Chondrocyte (in vitro differentiated cells): ENCODE results near the gene DPP4. TPM values are rescaled to one million over a fixed set of nuclear protein-coding genes. Genes with fewer than 3 reads are reported as not detected.
A peak's percentile ranks its signal among the peaks of the same experiment; 100 is the strongest.

Source experiments
- DNase-seq: peaks from one replicate; pipeline ENCODE4 v3.0.0; 2021; ENCODE audit warnings: mixed read lengths, low spot score
- H3K27ac Mint-ChIP-seq: one replicate; pipeline ENCODE4 v1.8.0; 2021; ENCODE audit warnings: mild to moderate bottlenecking, moderate library complexity, mixed read lengths; ENCODE audit not compliant: unreplicated experiment
- H3K27me3 Mint-ChIP-seq: 2 replicates; pipeline ENCODE4 v1.8.0; 2021; ENCODE audit warnings: low read depth, mixed read lengths
- H3K36me3 Mint-ChIP-seq: 2 replicates; pipeline ENCODE4 v1.8.0; 2021; ENCODE audit warnings: low read depth, mixed read lengths
- H3K4me1 Mint-ChIP-seq: 2 replicates; pipeline ENCODE4 v1.8.0; 2021; ENCODE audit warnings: low read depth, mild to moderate bottlenecking, mixed read lengths
- H3K4me3 Mint-ChIP-seq: one replicate; pipeline ENCODE4 v1.8.0; 2021; ENCODE audit warnings: mild to moderate bottlenecking, moderate library complexity, mixed read lengths; ENCODE audit not compliant: unreplicated experiment
- H3K9me3 Mint-ChIP-seq: 2 replicates; pipeline ENCODE4 v1.8.0; 2021; ENCODE audit warnings: low read depth, mixed read lengths
- CTCF ChIP-seq: fragments of 200-600 bp; sonication (generic); IDR thresholded peaks from 2 replicates; pipeline ENCODE4 v1.5.0; 2021; ENCODE audit warnings: antibody characterized with exemption, mild to moderate bottlenecking, moderate library complexity
- total RNA-seq: library from RNA; stranded (reverse); gene quantifications from 3 replicates; pipeline ENCODE4 v1.2.1, GENCODE V29; 2021

Gene DPP4
- total RNA-seq, 1 donor from 2014 or later = 0.42 TPM

- Mint-ChIP-seq H3K9me3 (peaks cover 15% of the 10 kb centered on the region), H3K27ac (no peak overlapping the region), H3K4me1 (peaks cover 31% of the 10 kb centered on the region), H3K4me3 (no peak overlapping the region), H3K27me3 (peaks cover 35% of the 10 kb centered on the region), H3K36me3 (no peaks in the 10 kb centered on the region)
- DNase-seq = no peak
- TF ChIP-seq CTCF = no peak
These were observed 1.1 kb upstream of the DPP4 start for GRCh38 chr2:162074928-162075688.

GRCh38 chr2:162074632-162074895 is 549 bp upstream of the DPP4 start:
- Mint-ChIP-seq H3K4me3 (peak overlapping the region; percentile 58), H3K27ac (no peak overlapping the region), H3K9me3 (peaks cover 10% of the 10 kb centered on the region), H3K27me3 (peaks cover 34% of the 10 kb centered on the region), H3K4me1 (peaks cover 32% of the 10 kb centered on the region), H3K36me3 (no peaks in the 10 kb centered on the region)
- no peak for DNase-seq
- no peak for TF ChIP-seq CTCF

- peak; percentile 58 for DNase-seq
- Mint-ChIP-seq H3K36me3 (no peaks in the 10 kb centered on the region), H3K9me3 (peaks cover 3% of the 10 kb centered on the region), H3K4me3 (peak overlapping the region; percentile 71), H3K4me1 (peaks cover 32% of the 10 kb centered on the region), H3K27me3 (peaks cover 34% of the 10 kb centered on the region), H3K27ac (no peak overlapping the region)
- TF ChIP-seq CTCF = no peak
These were observed 783 bp downstream of the DPP4 start for GRCh38 chr2:162072976-162073887.

- no peak for DNase-seq
- Mint-ChIP-seq H3K4me3 (no peak overlapping the region), H3K9me3 (no peaks in the 10 kb centered on the region), H3K36me3 (no peaks in the 10 kb centered on the region), H3K4me1 (peaks cover 32% of the 10 kb centered on the region), H3K27me3 (peaks cover 32% of the 10 kb centered on the region), H3K27ac (no peak overlapping the region)
- no peak for TF ChIP-seq CTCF
These were observed 1.8 kb downstream of the DPP4 start for GRCh38 chr2:162072181-162072702.

- Mint-ChIP-seq H3K4me1 (peaks cover 32% of the 10 kb centered on the region), H3K27me3 (peaks cover 27% of the 10 kb centered on the region), H3K4me3 (no peak overlapping the region), H3K27ac (no peak overlapping the region), H3K36me3 (no peaks in the 10 kb centered on the region), H3K9me3 (no peaks in the 10 kb centered on the region)
- no peak for DNase-seq
- no peak for TF ChIP-seq CTCF
These were observed 3.0 kb downstream of the DPP4 start for GRCh38 chr2:162071001-162071400.
